ENCODE data around the gene RRP1B. TPM values are rescaled to one million over a fixed set of nuclear protein-coding genes. Genes with fewer than 3 reads are reported as not detected.
A peak's percentile ranks its signal among the peaks of the same experiment; 100 is the strongest.

The RRP1B gene
- total and polyA plus RNA-seq, 8 donors: 16.0 to 33.3 (median 28.2) TPM

DNA sequence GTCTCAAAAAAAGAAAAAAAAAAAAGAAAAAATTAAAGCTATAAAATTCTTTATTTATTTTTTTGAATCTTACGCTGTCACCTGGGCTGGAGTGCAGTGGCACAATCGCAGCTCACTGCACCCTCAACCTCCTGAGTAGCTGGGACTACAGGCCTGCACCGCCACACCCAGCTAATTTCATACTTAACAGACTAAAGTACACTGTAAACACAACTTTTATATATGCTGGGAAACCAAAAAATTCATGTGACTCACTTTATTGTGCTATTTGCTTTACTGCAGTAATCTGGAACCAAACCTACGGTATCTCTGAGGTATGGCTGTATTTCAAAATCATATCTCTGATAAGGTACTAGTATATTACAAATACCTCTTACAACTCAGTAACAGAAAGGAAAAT lies 40.4 kb upstream of the RRP1B start:
- DNase-seq (no peak), ATAC-seq (peak; percentile 89)
- Histone ChIP-seq H3K9me3 (peaks cover 0 to 17% of the 10 kb centered on the region in 2 donors), H3K27ac (no peak overlapping the region), H3K36me3 (no peaks in the 10 kb centered on the region), H3K4me3 (no peak overlapping the region), H3K4me1 (no peaks in the 10 kb centered on the region), H3K27me3 (no peaks in the 10 kb centered on the region)
- intact Hi-C loops (cut with DNase I): no loop called here
- TF ChIP-seq, protein P1, sequence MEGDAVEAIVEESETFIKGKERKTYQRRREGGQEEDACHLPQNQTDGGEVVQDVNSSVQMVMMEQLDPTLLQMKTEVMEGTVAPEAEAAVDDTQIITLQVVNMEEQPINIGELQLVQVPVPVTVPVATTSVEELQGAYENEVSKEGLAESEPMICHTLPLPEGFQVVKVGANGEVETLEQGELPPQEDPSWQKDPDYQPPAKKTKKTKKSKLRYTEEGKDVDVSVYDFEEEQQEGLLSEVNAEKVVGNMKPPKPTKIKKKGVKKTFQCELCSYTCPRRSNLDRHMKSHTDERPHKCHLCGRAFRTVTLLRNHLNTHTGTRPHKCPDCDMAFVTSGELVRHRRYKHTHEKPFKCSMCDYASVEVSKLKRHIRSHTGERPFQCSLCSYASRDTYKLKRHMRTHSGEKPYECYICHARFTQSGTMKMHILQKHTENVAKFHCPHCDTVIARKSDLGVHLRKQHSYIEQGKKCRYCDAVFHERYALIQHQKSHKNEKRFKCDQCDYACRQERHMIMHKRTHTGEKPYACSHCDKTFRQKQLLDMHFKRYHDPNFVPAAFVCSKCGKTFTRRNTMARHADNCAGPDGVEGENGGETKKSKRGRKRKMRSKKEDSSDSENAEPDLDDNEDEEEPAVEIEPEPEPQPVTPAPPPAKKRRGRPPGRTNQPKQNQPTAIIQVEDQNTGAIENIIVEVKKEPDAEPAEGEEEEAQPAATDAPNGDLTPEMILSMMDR (IDR thresholded peaks at IDR 0.05): no peak

DNA sequence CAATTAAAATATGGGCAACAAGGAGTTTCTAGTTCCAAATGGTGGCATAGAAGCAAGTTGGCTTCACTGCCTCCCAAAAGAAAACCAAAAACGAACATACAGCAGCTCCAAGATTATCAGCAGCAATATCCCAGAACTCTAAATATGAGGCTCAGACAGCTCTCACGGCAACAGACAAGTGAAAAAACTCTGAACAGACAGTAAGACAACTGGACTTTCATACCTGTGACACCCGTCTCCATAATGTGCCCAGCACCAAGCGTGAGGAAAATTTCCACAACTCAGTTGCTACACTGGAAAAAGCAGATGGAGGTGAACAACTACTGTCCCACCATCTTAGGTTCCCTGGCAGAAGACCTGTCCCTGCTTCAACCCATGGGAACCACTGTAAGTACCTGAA lies 40.0 kb upstream of the RRP1B start:
- peaks cover 0 to 17% of the 10 kb centered on the region in 2 donors for H3K9me3 ChIP-seq
- no peak for ATAC-seq

DNA sequence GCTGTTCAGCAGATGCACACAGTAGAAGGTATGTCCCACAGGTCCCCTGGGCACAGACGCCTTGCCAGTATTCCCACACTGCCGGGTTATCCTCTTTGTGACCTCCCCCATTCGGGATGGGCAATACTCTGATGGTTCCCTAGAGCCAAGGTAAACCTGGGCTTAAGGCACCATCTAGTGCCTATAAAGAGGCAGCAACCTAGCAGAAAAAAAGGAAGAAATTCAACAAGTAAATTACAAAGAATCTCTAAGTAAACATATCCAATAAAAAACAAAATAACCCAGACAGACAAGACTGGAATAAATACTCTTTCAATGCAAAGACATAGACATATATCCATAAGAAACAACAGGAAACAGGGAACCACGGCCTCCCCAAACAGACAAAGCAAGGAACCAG lies 39.5 kb upstream of the RRP1B start:
- no peaks in the 10 kb centered on the region for H3K4me1 ChIP-seq
- H3K4me3 ChIP-seq: no peak overlapping the region
- intact Hi-C loops (cut with DNase I): no loop called here
- ATAC-seq (peak; percentile 46), DNase-seq (no peak)
- no peak overlapping the region for H3K27ac ChIP-seq
- no peaks in the 10 kb centered on the region for H3K36me3 ChIP-seq
- H3K9me3 ChIP-seq: peaks cover 0 to 17% of the 10 kb centered on the region in 2 donors
- TF ChIP-seq, protein P1 (IDR thresholded peaks at IDR 0.05): no peak
- H3K27me3 ChIP-seq: no peaks in the 10 kb centered on the region

More for the DNA sequence above, 40.0 kb upstream of the RRP1B start:
- H3K36me3 ChIP-seq: no peaks in the 10 kb centered on the region
- no peak overlapping the region for H3K27ac ChIP-seq
- no peak for DNase-seq
- H3K4me1 ChIP-seq: no peaks in the 10 kb centered on the region
- no peaks in the 10 kb centered on the region for H3K27me3 ChIP-seq
- TF ChIP-seq, protein P1 (IDR thresholded peaks at IDR 0.05): no peak
- H3K4me3 ChIP-seq: no peak overlapping the region
- intact Hi-C loops (cut with DNase I): no loop called here

DNA sequence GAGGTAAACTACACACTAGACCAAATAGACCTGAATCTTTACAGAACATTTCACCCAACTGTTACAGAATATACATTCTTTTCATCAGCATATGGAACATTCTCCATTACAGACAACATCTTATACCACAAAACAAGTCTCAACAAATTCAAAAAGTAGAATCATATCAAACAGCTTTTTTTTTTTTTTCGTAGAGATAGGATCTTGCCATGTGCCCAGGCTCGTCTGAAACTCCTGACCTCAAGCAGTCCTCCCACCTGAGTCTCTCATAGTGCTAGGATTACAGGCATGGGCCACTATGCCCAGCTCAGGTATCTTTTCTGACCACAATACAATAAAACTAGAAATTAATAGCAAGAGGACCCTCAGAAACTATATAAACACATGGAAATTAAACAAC lies 36.6 kb upstream of the RRP1B start:
- no peak for ATAC-seq
- Histone ChIP-seq H3K9me3 (peaks cover 0 to 17% of the 10 kb centered on the region in 2 donors), H3K36me3 (no peaks in the 10 kb centered on the region)

DNA sequence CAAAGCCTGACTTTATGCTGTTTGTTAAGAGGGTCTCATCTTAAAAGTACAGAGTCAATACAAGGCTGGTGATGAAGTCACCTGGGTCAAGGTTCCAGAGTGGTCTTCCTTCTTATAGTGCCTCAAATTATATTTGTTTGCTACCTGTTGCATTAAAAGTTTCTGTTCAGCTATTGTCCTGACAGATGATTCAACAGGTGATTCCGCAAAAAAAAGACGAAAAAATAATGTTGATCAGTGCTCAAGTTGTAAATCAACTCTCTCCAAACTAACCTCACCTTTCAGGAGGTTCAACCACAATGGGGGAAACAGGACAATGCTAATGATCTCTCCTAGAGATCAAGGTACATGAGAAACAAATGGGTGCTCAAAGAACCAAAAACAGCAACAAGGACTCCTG lies 35.8 kb upstream of the RRP1B start:
- TF ChIP-seq, protein P1 (IDR thresholded peaks at IDR 0.05): no peak
- DNase-seq (no peak), ATAC-seq (no peak)
- no peak overlapping the region for H3K27ac ChIP-seq
- H3K9me3 ChIP-seq: peaks cover 0 to 23% of the 10 kb centered on the region in 2 donors
- H3K4me1 ChIP-seq: no peaks in the 10 kb centered on the region
- intact Hi-C loops (cut with DNase I): no loop called here
- H3K4me3 ChIP-seq: no peak overlapping the region
- H3K27me3 ChIP-seq: no peaks in the 10 kb centered on the region
- H3K36me3 ChIP-seq: no peaks in the 10 kb centered on the region

More for the DNA sequence above, 36.6 kb upstream of the RRP1B start:
- TF ChIP-seq, protein P1 (IDR thresholded peaks at IDR 0.05): no peak
- Histone ChIP-seq H3K4me3 (no peak overlapping the region), H3K27me3 (no peaks in the 10 kb centered on the region), H3K27ac (no peak overlapping the region), H3K4me1 (no peaks in the 10 kb centered on the region)
- intact Hi-C loops (cut with DNase I): no loop called here
- DNase-seq: no peak

Data from left lung (tissue), 10 donors.